Neural progenitor cell (in vitro differentiated cells): ENCODE results near the gene CMAS. TPM values are rescaled to one million over a fixed set of nuclear protein-coding genes. Genes with fewer than 3 reads are reported as not detected.

Experiments
- DNase-seq: peaks from one replicate; pipeline ENCODE4 v3.0.0-alpha.2; 2016; ENCODE audit warnings: low spot score
- H2AFZ ChIP-seq: fragments of 200-600 bp; sonication (generic); replicated peaks from 2 replicates; pipeline ENCODE4 v1.6.1; 2016; ENCODE audit warnings: antibody characterized with exemption
- H3F3A ChIP-seq: fragments of 200-600 bp; sonication (generic); 2 replicates; pipeline ENCODE4 v1.6.1; 2016; ENCODE audit warnings: antibody characterized with exemption, low read depth
- H3K27ac ChIP-seq: fragments of 200-600 bp; sonication (generic); 2 replicates; pipeline ENCODE4 v1.5.1; 2016; ENCODE audit warnings: mild to moderate bottlenecking
- H3K27me3 ChIP-seq: fragments of 200-600 bp; sonication (generic); 2 replicates; pipeline ENCODE4 v1.6.1; 2016; ENCODE audit warnings: mild to moderate bottlenecking, moderate library complexity
- H3K36me3 ChIP-seq: fragments of 200-600 bp; sonication (generic); 2 replicates; pipeline ENCODE4 v1.5.1; 2016
- H3K4me1 ChIP-seq: fragments of 200-600 bp; sonication (generic); 2 replicates; pipeline ENCODE4 v1.6.1; 2016; ENCODE audit warnings: mixed run types
- H3K4me2 ChIP-seq: fragments of 200-600 bp; sonication (generic); 2 replicates; pipeline ENCODE4 v1.6.1; 2016
- H3K4me3 ChIP-seq: fragments of 200-600 bp; sonication (generic); 2 replicates; pipeline ENCODE4 v1.5.1; 2016
- H3K79me2 ChIP-seq: fragments of 200-600 bp; sonication (generic); 2 replicates; pipeline ENCODE4 v1.6.1; 2016; ENCODE audit warnings: low read depth
- H3K9ac ChIP-seq: fragments of 200-600 bp; sonication (generic); 2 replicates; pipeline ENCODE4 v1.6.1; 2016
- H3K9me3 ChIP-seq: fragments of 200-600 bp; sonication (generic); 2 replicates; pipeline ENCODE4 v1.5.1; 2016; ENCODE audit warnings: low read depth
- H4K20me1 ChIP-seq: fragments of 200-600 bp; sonication (generic); 2 replicates; pipeline ENCODE4 v1.6.1; 2016; ENCODE audit warnings: low read depth
- H3K27ac Mint-ChIP-seq: 3 replicates; pipeline ENCODE4 v1.8.0; 2021; ENCODE audit warnings: mixed read lengths
- H3K27me3 Mint-ChIP-seq: 2 replicates; pipeline ENCODE4 v1.8.0; 2022; ENCODE audit warnings: low read depth, mild to moderate bottlenecking, inconsistent platforms, moderate library complexity, mixed read lengths; ENCODE audit not compliant: insufficient read depth
- H3K36me3 Mint-ChIP-seq: 3 replicates; pipeline ENCODE4 v1.8.0; 2021; ENCODE audit warnings: mixed read lengths
- H3K4me1 Mint-ChIP-seq: 3 replicates; pipeline ENCODE4 v1.8.0; 2021; ENCODE audit warnings: mixed read lengths
- H3K4me3 Mint-ChIP-seq: 3 replicates; pipeline ENCODE4 v1.8.0; 2021; ENCODE audit warnings: mild to moderate bottlenecking, moderate library complexity, mixed read lengths
- H3K9me3 Mint-ChIP-seq: 3 replicates; pipeline ENCODE4 v1.8.0; 2020; ENCODE audit warnings: mixed read lengths
- EZH2 ChIP-seq: fragments of 200-600 bp; sonication (generic); IDR thresholded peaks from 2 replicates; pipeline ENCODE4 v1.6.1; 2017; ENCODE audit warnings: antibody characterized with exemption, mild to moderate bottlenecking, moderate library complexity
- EZH2phosphoT487 ChIP-seq: fragments of 200-600 bp; sonication (generic); IDR thresholded peaks from 2 replicates; pipeline ENCODE4 v1.6.1; 2017; ENCODE audit warnings: antibody characterized with exemption
- total RNA-seq: library from RNA; depleted of rRNA; stranded (reverse); fragments of >200 nt; gene quantifications from 2 replicates; pipeline ENCODE4 v1.2.3, GENCODE V29; 2015; ENCODE audit warnings: low replicate concordance
- TF ChIP-seq, protein P1 (sequence below): fragments of 200-600 bp; sonication (generic); IDR thresholded peaks from 2 replicates; pipeline ENCODE4 v1.5.1; 2017; ENCODE audit warnings: antibody characterized with exemption, mild to moderate bottlenecking

Gene CMAS
- total RNA-seq, 1 donor from 2014 or later, result 38.2 TPM

DNA sequence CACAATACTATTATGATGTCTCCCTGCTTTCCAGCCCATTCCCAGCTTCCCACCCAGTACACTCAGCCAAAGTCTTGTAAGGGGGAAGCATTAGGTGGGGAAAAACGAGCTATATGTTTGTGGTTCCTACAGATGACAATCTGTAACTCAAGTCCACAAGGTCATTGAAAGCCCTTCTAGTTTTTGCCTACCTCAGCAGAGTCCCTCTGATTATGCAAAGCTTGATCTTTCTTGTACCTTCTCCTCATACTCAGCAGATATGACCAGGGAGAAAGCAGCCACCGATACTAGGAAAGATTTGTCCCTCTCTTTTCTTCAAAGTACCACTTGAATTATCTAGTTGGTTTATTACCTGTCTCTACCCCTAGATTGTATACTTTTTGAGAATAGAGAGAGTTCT lies 10.6 kb downstream of the CMAS start:
- Histone ChIP-seq H3K4me2 (no peak overlapping the region), H3K9me3 (no peaks in the 10 kb centered on the region), H2AFZ (no peak overlapping the region), H3K4me1 (no peaks in the 10 kb centered on the region), H3K79me2 (peaks cover 11% of the 10 kb centered on the region), H4K20me1 (no peaks in the 10 kb centered on the region), H3K36me3 (no peaks in the 10 kb centered on the region), H3F3A (no peaks in the 10 kb centered on the region), H3K9ac (no peak overlapping the region), H3K27ac (no peak overlapping the region), H3K4me3 (no peak overlapping the region), H3K27me3 (no peaks in the 10 kb centered on the region)
- DNase-seq, result no peak
- H3K36me3 Mint-ChIP-seq, result peaks cover 24% of the 10 kb centered on the region
- H3K4me3 Mint-ChIP-seq, result no peak overlapping the region
- H3K9me3 Mint-ChIP-seq, result no peaks in the 10 kb centered on the region
- no peak overlapping the region for H3K27ac Mint-ChIP-seq
- no peaks in the 10 kb centered on the region for H3K27me3 Mint-ChIP-seq
- H3K4me1 Mint-ChIP-seq, result no peaks in the 10 kb centered on the region
- TF ChIP-seq EZH2phosphoT487 (no peak), EZH2 (no peak)
- TF ChIP-seq, protein P1, sequence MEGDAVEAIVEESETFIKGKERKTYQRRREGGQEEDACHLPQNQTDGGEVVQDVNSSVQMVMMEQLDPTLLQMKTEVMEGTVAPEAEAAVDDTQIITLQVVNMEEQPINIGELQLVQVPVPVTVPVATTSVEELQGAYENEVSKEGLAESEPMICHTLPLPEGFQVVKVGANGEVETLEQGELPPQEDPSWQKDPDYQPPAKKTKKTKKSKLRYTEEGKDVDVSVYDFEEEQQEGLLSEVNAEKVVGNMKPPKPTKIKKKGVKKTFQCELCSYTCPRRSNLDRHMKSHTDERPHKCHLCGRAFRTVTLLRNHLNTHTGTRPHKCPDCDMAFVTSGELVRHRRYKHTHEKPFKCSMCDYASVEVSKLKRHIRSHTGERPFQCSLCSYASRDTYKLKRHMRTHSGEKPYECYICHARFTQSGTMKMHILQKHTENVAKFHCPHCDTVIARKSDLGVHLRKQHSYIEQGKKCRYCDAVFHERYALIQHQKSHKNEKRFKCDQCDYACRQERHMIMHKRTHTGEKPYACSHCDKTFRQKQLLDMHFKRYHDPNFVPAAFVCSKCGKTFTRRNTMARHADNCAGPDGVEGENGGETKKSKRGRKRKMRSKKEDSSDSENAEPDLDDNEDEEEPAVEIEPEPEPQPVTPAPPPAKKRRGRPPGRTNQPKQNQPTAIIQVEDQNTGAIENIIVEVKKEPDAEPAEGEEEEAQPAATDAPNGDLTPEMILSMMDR, result no peak

DNA sequence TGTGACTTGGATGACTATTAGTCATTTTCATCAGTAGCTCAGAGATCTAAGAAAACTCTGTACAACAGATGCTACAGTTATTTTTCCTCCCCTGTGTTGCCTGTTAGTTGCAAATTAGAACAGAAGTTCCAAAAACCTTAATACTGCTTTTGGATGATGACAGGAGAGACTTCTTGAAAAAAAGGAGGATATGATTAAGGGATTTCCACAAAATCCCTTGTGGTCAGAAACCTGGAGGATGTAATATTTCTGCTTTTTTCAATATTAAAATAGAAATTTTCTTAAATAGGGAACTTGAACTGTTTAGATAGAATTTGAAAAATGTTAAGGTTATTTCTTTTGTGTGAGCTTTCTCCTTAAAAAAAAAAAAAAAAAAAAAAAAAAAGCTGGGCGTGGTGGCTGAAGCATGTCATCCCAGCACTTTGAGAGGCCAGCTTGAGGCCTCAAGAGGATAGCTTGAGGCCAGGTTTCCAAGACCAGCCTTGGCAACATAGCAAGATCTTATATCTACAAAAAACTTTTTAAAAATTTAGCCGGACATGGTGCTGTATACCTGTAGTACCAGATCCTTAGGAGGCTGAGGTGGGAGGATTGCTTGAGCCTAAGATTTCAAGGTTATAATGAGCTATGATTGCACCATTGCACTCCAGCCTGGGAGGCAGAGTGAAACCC lies 14.1 kb downstream of the CMAS start:
- H3K27ac Mint-ChIP-seq, result no peak overlapping the region
- no peak overlapping the region for H3K4me3 ChIP-seq
- no peaks in the 10 kb centered on the region for H3K79me2 ChIP-seq
- DNase-seq, result no peak
- no peaks in the 10 kb centered on the region for H3K9me3 ChIP-seq
- no peak overlapping the region for H3K27ac ChIP-seq
- no peaks in the 10 kb centered on the region for H3K27me3 ChIP-seq
- no peaks in the 10 kb centered on the region for H3K27me3 Mint-ChIP-seq
- H3K4me1 ChIP-seq, result no peaks in the 10 kb centered on the region
- TF ChIP-seq EZH2phosphoT487 (no peak), EZH2 (no peak)
- TF ChIP-seq, protein P1, result no peak
- no peak overlapping the region for H2AFZ ChIP-seq
- no peaks in the 10 kb centered on the region for H3K9me3 Mint-ChIP-seq
- H3F3A ChIP-seq, result no peaks in the 10 kb centered on the region
- H3K9ac ChIP-seq, result no peak overlapping the region
- H3K36me3 Mint-ChIP-seq, result peaks cover 23% of the 10 kb centered on the region
- H3K4me1 Mint-ChIP-seq, result no peaks in the 10 kb centered on the region
- H3K36me3 ChIP-seq, result peaks cover 8% of the 10 kb centered on the region
- H4K20me1 ChIP-seq, result no peaks in the 10 kb centered on the region
- H3K4me3 Mint-ChIP-seq, result no peak overlapping the region
- no peak overlapping the region for H3K4me2 ChIP-seq

DNA sequence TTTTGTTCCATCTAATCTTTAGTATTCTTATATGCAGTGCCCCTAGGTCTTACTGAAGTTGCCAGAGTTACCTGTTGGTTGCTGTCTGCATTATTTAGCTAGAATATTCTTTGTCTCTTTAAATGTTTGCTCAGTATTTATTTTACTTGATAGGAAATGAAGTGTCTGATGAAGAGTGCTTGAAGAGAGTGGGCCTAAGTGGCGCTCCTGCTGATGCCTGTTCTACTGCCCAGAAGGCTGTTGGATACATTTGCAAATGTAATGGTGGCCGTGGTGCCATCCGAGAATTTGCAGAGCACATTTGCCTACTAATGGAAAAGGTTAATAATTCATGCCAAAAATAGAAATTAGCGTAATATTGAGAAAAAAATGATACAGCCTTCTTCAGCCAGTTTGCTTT lies 18.9 kb downstream of the CMAS start:
- H3K27me3 ChIP-seq, result no peaks in the 10 kb centered on the region
- no peaks in the 10 kb centered on the region for H3K9me3 Mint-ChIP-seq
- H3K4me3 Mint-ChIP-seq, result no peak overlapping the region
- H3K9me3 ChIP-seq, result no peaks in the 10 kb centered on the region
- no peaks in the 10 kb centered on the region for H3K4me1 Mint-ChIP-seq
- no peaks in the 10 kb centered on the region for H3K79me2 ChIP-seq
- H3K4me1 ChIP-seq, result no peaks in the 10 kb centered on the region
- H3F3A ChIP-seq, result no peaks in the 10 kb centered on the region
- H3K27me3 Mint-ChIP-seq, result no peaks in the 10 kb centered on the region
- H3K4me2 ChIP-seq, result no peak overlapping the region
- peaks cover 17% of the 10 kb centered on the region for H3K36me3 Mint-ChIP-seq
- no peak overlapping the region for H3K27ac ChIP-seq
- H4K20me1 ChIP-seq, result no peaks in the 10 kb centered on the region
- H2AFZ ChIP-seq, result no peak overlapping the region
- no peak overlapping the region for H3K4me3 ChIP-seq
- TF ChIP-seq EZH2phosphoT487 (no peak), EZH2 (no peak)
- TF ChIP-seq, protein P1, result no peak
- H3K27ac Mint-ChIP-seq, result no peak overlapping the region
- peaks cover 10% of the 10 kb centered on the region for H3K36me3 ChIP-seq
- H3K9ac ChIP-seq, result no peak overlapping the region
- DNase-seq, result no peak
